ENCODE data around the gene SNAP23.

DNA sequence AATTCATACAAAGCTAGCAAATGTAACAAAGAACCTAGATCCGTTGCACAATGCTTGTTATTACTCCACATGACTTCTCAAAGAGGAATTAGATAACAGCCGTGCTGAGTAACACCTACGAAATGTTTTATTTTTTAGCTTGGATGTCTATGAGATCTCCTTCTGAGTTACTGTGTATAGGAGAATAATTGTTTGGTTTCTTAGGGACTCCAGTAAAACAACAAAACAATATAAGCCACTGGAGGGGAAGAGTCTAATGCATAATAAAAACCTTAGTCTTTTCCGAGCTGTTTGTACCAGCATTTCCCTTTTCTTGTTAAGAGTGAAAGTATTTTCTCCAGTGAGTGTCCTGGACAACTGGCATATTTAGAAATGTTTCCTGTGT, 15.6 kb downstream of the SNAP23 start:
- TF ChIP-seq POLR2A (IDR thresholded peaks at IDR 0.05) = no peak
- TF ChIP-seq, protein P1, sequence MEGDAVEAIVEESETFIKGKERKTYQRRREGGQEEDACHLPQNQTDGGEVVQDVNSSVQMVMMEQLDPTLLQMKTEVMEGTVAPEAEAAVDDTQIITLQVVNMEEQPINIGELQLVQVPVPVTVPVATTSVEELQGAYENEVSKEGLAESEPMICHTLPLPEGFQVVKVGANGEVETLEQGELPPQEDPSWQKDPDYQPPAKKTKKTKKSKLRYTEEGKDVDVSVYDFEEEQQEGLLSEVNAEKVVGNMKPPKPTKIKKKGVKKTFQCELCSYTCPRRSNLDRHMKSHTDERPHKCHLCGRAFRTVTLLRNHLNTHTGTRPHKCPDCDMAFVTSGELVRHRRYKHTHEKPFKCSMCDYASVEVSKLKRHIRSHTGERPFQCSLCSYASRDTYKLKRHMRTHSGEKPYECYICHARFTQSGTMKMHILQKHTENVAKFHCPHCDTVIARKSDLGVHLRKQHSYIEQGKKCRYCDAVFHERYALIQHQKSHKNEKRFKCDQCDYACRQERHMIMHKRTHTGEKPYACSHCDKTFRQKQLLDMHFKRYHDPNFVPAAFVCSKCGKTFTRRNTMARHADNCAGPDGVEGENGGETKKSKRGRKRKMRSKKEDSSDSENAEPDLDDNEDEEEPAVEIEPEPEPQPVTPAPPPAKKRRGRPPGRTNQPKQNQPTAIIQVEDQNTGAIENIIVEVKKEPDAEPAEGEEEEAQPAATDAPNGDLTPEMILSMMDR (IDR thresholded peaks at IDR 0.05) = no peak
